Measurements from ENCODE around the gene ACADSB.

ACADSB gene

GRCh38 chr10:123008355-123009104 lies at the start of gene ACADSB, which contains the start of gene IKZF5:
TSS of gene ACADSB (plus strand) at chr10:123009006. CDS start at chr10:123009030, 24 bp downstream.
TSS of gene IKZF5 (minus strand) at chr10:123008795. CDS start at chr10:122998625, 10,170 bp downstream.
- no peak for TF ChIP-seq ZFX (IDR thresholded peaks at IDR 0.05; ENCODE audit: borderline replicate concordance)
- no peak for TF ChIP-seq CTCF (IDR thresholded peaks at IDR 0.05)
- H3K27ac ChIP-seq, result peak within 1 kb of the TSS; percentile 68

- H3K27ac ChIP-seq, result no peak overlapping the region
- no peak for TF ChIP-seq CTCF (IDR thresholded peaks at IDR 0.05)
Measured at GRCh38 chr10:122962405-122962804, 46.4 kb upstream of the ACADSB start.

- TF ChIP-seq CTCF (IDR thresholded peaks at IDR 0.05), result no peak
- TF ChIP-seq ZFX (IDR thresholded peaks at IDR 0.05; ENCODE audit: borderline replicate concordance), result no peak
- no peak overlapping the region for H3K27ac ChIP-seq
Measured at GRCh38 chr10:122966879-122967278, 41.9 kb upstream of the ACADSB start.

GRCh38 chr10:122968698-122969097 lies 40.1 kb upstream of the ACADSB start:
- H3K27ac ChIP-seq, result no peak overlapping the region
- no peak for TF ChIP-seq CTCF (IDR thresholded peaks at IDR 0.05)
- no peak for TF ChIP-seq ZFX (IDR thresholded peaks at IDR 0.05; ENCODE audit: borderline replicate concordance)

GRCh38 chr10:122974023-122974422 lies 34.8 kb upstream of the ACADSB start:
- TF ChIP-seq CTCF (IDR thresholded peaks at IDR 0.05) (no peak), ZFX (IDR thresholded peaks at IDR 0.05; ENCODE audit: borderline replicate concordance) (no peak)
- H3K27ac ChIP-seq, result no peak overlapping the region

- TF ChIP-seq ZFX (IDR thresholded peaks at IDR 0.05; ENCODE audit: borderline replicate concordance) (no peak), CTCF (IDR thresholded peaks at IDR 0.05) (no peak)
Measured at GRCh38 chr10:122974543-122975064, 34.2 kb upstream of the ACADSB start.

More at GRCh38 chr10:122974543-122975064, 34.2 kb upstream of the ACADSB start:
- H3K27ac ChIP-seq, result no peak overlapping the region

All from 22Rv1 (cell line).